HepG2 (cell line): ENCODE data around the gene C16orf86. TPM values are rescaled to one million over a fixed set of nuclear protein-coding genes. Genes with fewer than 3 reads are reported as not detected.

Experiments used
- ARNT2 ChIP-seq: sonication (generic); formaldehyde crosslinking; IDR thresholded peaks from 2 replicates; pipeline ENCODE4 v1.8.0; 2022; ENCODE audit warnings: mild to moderate bottlenecking, low read depth, missing genetic modification reagents, moderate library complexity
- BATF2 ChIP-seq: sonication (generic); formaldehyde crosslinking; IDR thresholded peaks from 2 replicates; pipeline ENCODE4 v1.8.0; 2022; ENCODE audit warnings: mild to moderate bottlenecking, missing genetic modification reagents, moderate library complexity
- CREB1 ChIP-seq, 2 experiments: fragments of 450-650 bp in 1 of 2; IDR thresholded peaks; 2 replicates each; pipeline ENCODE4 v1.6.1; 2016 to 2017; ENCODE audit warnings: control low read depth in 1 of 2, mild to moderate bottlenecking in 1 of 2, missing compliant biosample characterization in 1 of 2, missing genetic modification characterization in 1 of 2
- ELF4 ChIP-seq: sonication (generic); formaldehyde crosslinking; IDR thresholded peaks from 2 replicates; pipeline ENCODE4 v1.5.0; 2020; ENCODE audit warnings: missing genetic modification reagents, mild to moderate bottlenecking, moderate library complexity, borderline replicate concordance
- HOMEZ ChIP-seq: IDR thresholded peaks from 2 replicates; pipeline ENCODE4 v1.6.1; 2016; ENCODE audit warnings: low read depth
- KDM5A ChIP-seq: fragments of 200-600 bp; sonication (generic); IDR thresholded peaks from 2 replicates; pipeline ENCODE4 v1.7.0; 2018; ENCODE audit warnings: antibody characterized with exemption, mild to moderate bottlenecking, low read length, borderline replicate concordance
- MIER2 ChIP-seq: IDR thresholded peaks from 2 replicates; pipeline ENCODE4 v1.6.1; 2016; ENCODE audit warnings: missing biosample characterization, missing genetic modification reagents
- NFKB2 ChIP-seq: sonication (generic); formaldehyde crosslinking; IDR thresholded peaks from 2 replicates; pipeline ENCODE4 v1.4.0; 2020; ENCODE audit warnings: missing genetic modification reagents, borderline replicate concordance
- SP2 ChIP-seq: sonication (generic); formaldehyde crosslinking; IDR thresholded peaks from 2 replicates; pipeline ENCODE4 v1.5.1; 2020; ENCODE audit warnings: mild to moderate bottlenecking, missing genetic modification reagents
- SYNCRIP ChIP-seq: fragments of 200-400 bp; formaldehyde crosslinking; IDR thresholded peaks from 2 replicates; pipeline ENCODE4 v1.6.1; 2018; ENCODE audit warnings: mild to moderate bottlenecking, low read depth, low read length; ENCODE audit not compliant: insufficient read depth
- TAF1 ChIP-seq: sonication (generic); formaldehyde crosslinking; IDR thresholded peaks from 2 replicates; pipeline ENCODE4 v1.4.0; 2020; ENCODE audit warnings: missing genetic modification reagents
- TOPORS ChIP-seq: sonication (generic); formaldehyde crosslinking; IDR thresholded peaks from 2 replicates; pipeline ENCODE4 v1.8.0; 2023; ENCODE audit warnings: mild to moderate bottlenecking, missing genetic modification reagents
- ZBTB14 ChIP-seq: sonication (generic); formaldehyde crosslinking; IDR thresholded peaks from 2 replicates; pipeline ENCODE4 v1.4.0; 2020; ENCODE audit warnings: missing genetic modification reagents
- ZNF30 ChIP-seq: sonication (generic); formaldehyde crosslinking; IDR thresholded peaks from 2 replicates; pipeline ENCODE4 v1.5.0; 2020; ENCODE audit warnings: mild to moderate bottlenecking, missing genetic modification reagents
- ZNF430 ChIP-seq: sonication (generic); formaldehyde crosslinking; IDR thresholded peaks from 2 replicates; pipeline ENCODE4 v1.9.0; 2021; ENCODE audit warnings: mild to moderate bottlenecking, missing genetic modification reagents
- ZNF460 ChIP-seq: sonication (generic); formaldehyde crosslinking; IDR thresholded peaks from 2 replicates; pipeline ENCODE4 v1.5.1; 2020; ENCODE audit warnings: missing genetic modification reagents, mild to moderate bottlenecking, borderline replicate concordance
- ZNF530 ChIP-seq: sonication (generic); formaldehyde crosslinking; IDR thresholded peaks from 2 replicates; pipeline ENCODE4 v1.5.0; 2020; ENCODE audit warnings: low read depth, mild to moderate bottlenecking, missing genetic modification reagents
- ZNF75D ChIP-seq: sonication (generic); formaldehyde crosslinking; IDR thresholded peaks from 2 replicates; pipeline ENCODE4 v1.8.1; 2023; ENCODE audit warnings: missing genetic modification reagents, mild to moderate bottlenecking, borderline replicate concordance
- polyA plus RNA-seq, 8 experiments: library from polyadenylated mRNA; depleted of rRNA in 3 of 8; stranded (reverse) in 7 of 8; unstranded in 1 of 8; fragments of >200 nt; fragmentation: Illumina TruSeq in 4 of 8; extraction: Trizol in 4 of 8; gene quantifications; 2 replicates each; pipeline versions ENCODE4 v1.2.1 to v1.2.3, GENCODE V29; 2011 to 2016; ENCODE audit warnings: low read depth in 4 of 8, missing spikeins in 1 of 8, mixed read lengths in 1 of 8; ENCODE audit not compliant: insufficient read depth in 1 of 8
- total RNA-seq, 5 experiments: library from RNA; depleted of rRNA; stranded (reverse); fragments of >200 nt; fragmentation: Illumina TruSeq; extraction: Trizol; gene quantifications; 2 replicates each; pipeline ENCODE4 v1.2.3, GENCODE V29; 2016; ENCODE audit warnings: low read depth in 1 of 5
- TF ChIP-seq, protein P1 (sequence below): IDR thresholded peaks from 2 replicates; pipeline ENCODE4 v1.6.1; 2016; ENCODE audit warnings: low read depth, borderline replicate concordance
- TF ChIP-seq, protein P2 (sequence below): sonication (generic); formaldehyde crosslinking; IDR thresholded peaks from 2 replicates; pipeline ENCODE4 v1.8.1; 2022; ENCODE audit warnings: low read depth, mild to moderate bottlenecking, missing genetic modification reagents
- TF ChIP-seq, protein P3 (sequence below): sonication (generic); formaldehyde crosslinking; IDR thresholded peaks from 2 replicates; pipeline ENCODE4 v1.8.0; 2022; ENCODE audit warnings: mild to moderate bottlenecking, missing genetic modification reagents; ENCODE audit not compliant: insufficient replicate concordance

C16orf86 gene
- total and polyA plus RNA-seq, 2 of the 13 experiments (the other 11 are each of a cell fraction or from before 2014, with no cell fraction given): 1.5 to 3.1 TPM

- TF ChIP-seq, protein P1, sequence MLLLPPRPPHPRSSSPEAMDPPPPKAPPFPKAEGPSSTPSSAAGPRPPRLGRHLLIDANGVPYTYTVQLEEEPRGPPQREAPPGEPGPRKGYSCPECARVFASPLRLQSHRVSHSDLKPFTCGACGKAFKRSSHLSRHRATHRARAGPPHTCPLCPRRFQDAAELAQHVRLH (CRISPR knock-in tag): no peak
- TF ChIP-seq ELF4 (no peak), ARNT2 (0 out of 2 replicates have a peak, but pooled peaks have one; percentile 29), ZNF30 (CRISPR knock-in tag) (peak; percentile 83), NFKB2 (CRISPR knock-in tag) (no peak; the same call in 1 of the 2 replicates), BATF2 (CRISPR knock-in tag) (0 out of 2 replicates have a peak, but pooled peaks have one; percentile 36), HOMEZ (CRISPR knock-in tag) (no peak), ZNF75D (CRISPR knock-in tag) (no peak), CREB1 (IDR thresholded peaks at IDR 0.05) (no peak), CREB1 (CRISPR knock-in tag; IDR thresholded peaks at IDR 0.05) (no peak), SP2 (CRISPR knock-in tag) (no peak), ZNF530 (CRISPR knock-in tag) (no peak), MIER2 (CRISPR knock-in tag) (peak; percentile 74; the same call in 1 of the 2 replicates), KDM5A (no peak), ZBTB14 (CRISPR knock-in tag) (no peak), TAF1 (CRISPR knock-in tag) (peak; percentile 15; the same call in 1 of the 2 replicates), TOPORS (peak; percentile 33; the same call in 1 of the 2 replicates), ZNF430 (CRISPR knock-in tag) (peak; percentile 38; the same call in 1 of the 2 replicates), SYNCRIP (no peak), ZNF460 (no peak)
- TF ChIP-seq, protein P2, sequence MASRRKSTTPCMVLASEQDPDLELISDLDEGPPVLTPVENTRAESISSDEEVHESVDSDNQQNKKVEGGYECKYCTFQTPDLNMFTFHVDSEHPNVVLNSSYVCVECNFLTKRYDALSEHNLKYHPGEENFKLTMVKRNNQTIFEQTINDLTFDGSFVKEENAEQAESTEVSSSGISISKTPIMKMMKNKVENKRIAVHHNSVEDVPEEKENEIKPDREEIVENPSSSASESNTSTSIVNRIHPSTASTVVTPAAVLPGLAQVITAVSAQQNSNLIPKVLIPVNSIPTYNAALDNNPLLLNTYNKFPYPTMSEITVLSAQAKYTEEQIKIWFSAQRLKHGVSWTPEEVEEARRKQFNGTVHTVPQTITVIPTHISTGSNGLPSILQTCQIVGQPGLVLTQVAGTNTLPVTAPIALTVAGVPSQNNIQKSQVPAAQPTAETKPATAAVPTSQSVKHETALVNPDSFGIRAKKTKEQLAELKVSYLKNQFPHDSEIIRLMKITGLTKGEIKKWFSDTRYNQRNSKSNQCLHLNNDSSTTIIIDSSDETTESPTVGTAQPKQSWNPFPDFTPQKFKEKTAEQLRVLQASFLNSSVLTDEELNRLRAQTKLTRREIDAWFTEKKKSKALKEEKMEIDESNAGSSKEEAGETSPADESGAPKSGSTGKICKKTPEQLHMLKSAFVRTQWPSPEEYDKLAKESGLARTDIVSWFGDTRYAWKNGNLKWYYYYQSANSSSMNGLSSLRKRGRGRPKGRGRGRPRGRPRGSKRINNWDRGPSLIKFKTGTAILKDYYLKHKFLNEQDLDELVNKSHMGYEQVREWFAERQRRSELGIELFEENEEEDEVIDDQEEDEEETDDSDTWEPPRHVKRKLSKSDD: peak; percentile 19; the same call in 1 of the 2 replicates
- TF ChIP-seq, protein P3, sequence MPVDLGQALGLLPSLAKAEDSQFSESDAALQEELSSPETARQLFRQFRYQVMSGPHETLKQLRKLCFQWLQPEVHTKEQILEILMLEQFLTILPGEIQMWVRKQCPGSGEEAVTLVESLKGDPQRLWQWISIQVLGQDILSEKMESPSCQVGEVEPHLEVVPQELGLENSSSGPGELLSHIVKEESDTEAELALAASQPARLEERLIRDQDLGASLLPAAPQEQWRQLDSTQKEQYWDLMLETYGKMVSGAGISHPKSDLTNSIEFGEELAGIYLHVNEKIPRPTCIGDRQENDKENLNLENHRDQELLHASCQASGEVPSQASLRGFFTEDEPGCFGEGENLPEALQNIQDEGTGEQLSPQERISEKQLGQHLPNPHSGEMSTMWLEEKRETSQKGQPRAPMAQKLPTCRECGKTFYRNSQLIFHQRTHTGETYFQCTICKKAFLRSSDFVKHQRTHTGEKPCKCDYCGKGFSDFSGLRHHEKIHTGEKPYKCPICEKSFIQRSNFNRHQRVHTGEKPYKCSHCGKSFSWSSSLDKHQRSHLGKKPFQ (CRISPR knock-in tag): no peak
Observed at GRCh38 chr16:67666032-67666551, 522 bp upstream of the C16orf86 start (continued).
